Epithelial cell of esophagus (primary cell): Measurements from ENCODE around the gene CTNNA2.

Source experiments
- DNase-seq: peaks from one replicate; pipeline ENCODE4 v3.0.0; 2010; ENCODE audit warnings: low read depth
- H3K4me3 ChIP-seq: 2 replicates; pipeline ENCODE4 v1.5.1; 2011; ENCODE audit warnings: mild to moderate bottlenecking, low read length, control low read depth
- CTCF ChIP-seq: IDR thresholded peaks from 2 replicates; pipeline ENCODE4 v1.5.1; 2011; ENCODE audit warnings: low read depth, mild to moderate bottlenecking, low read length, control low read depth, inconsistent platforms; ENCODE audit not compliant: insufficient read depth; ENCODE audit errors: missing control alignments

CTNNA2 gene

GRCh38 chr2:79817288-79817687 is 304.4 kb downstream of the CTNNA2 start:
- TF ChIP-seq CTCF, result no peak
- DNase-seq, result no peak
- no peak overlapping the region for H3K4me3 ChIP-seq

GRCh38 chr2:79820281-79820680 is 307.4 kb downstream of the CTNNA2 start:
- no peak for DNase-seq
- TF ChIP-seq CTCF, result no peak
- no peak overlapping the region for H3K4me3 ChIP-seq

- DNase-seq, result no peak
- TF ChIP-seq CTCF, result no peak
- no peak overlapping the region for H3K4me3 ChIP-seq
Observed at GRCh38 chr2:79822136-79822535, 309.3 kb downstream of the CTNNA2 start.

- H3K4me3 ChIP-seq, result no peak overlapping the region
- no peak for DNase-seq
- TF ChIP-seq CTCF, result no peak
Observed at GRCh38 chr2:79824086-79824786, 311.4 kb downstream of the CTNNA2 start.

- no peak overlapping the region for H3K4me3 ChIP-seq
- no peak for DNase-seq
- no peak for TF ChIP-seq CTCF
Observed at GRCh38 chr2:79827881-79828280, 315.0 kb downstream of the CTNNA2 start.

- no peak for DNase-seq
- H3K4me3 ChIP-seq, result no peak overlapping the region
- no peak for TF ChIP-seq CTCF
Observed at GRCh38 chr2:79830501-79830900, 317.6 kb downstream of the CTNNA2 start.

- no peak for DNase-seq
- H3K4me3 ChIP-seq, result no peak overlapping the region
- TF ChIP-seq CTCF, result no peak
Observed at GRCh38 chr2:79831961-79832360, 319.1 kb downstream of the CTNNA2 start.
